ENCODE data around the gene SEC61G. TPM values are rescaled to one million over a fixed set of nuclear protein-coding genes. Genes with fewer than 3 reads are reported as not detected.

SEC61G gene
- total and polyA plus RNA-seq, 2 of the 4 experiments (the other 2 are of a cell fraction): 387 to 685 TPM

DNA sequence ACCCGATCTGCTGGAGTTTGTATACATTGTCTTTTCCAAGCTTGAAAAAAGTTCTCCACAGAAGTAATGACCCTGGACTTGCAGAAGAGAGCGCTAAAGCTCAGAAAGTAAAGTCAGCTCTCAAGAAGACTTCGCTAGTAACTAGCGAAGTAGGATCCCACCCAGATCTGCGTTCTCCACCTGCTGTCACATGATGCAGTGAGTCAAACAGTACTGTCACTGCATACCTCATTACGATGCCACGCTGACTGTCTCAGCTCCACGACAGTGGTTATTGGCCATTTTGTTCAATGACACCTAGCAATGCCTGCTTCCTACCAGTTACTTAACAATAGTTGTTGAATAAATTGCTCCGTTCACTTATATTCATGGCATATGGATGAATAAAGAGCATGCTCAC, 29.7 kb upstream of the SEC61G start:
- peak overlapping the region; percentile 1; the same call in 1 of the 3 replicates for H2BK15ac ChIP-seq (ENCODE audit: low read depth, low read length)
- H4K20me1 ChIP-seq (ENCODE audit: insufficient read depth, low read length): no peaks in the 10 kb centered on the region
- H3K27me3 ChIP-seq (ENCODE audit: control insufficient read depth, insufficient read depth, low read length): no peaks in the 10 kb centered on the region
- H3K9ac ChIP-seq (ENCODE audit: low read depth, low read length): no peak overlapping the region
- H3K4me2 ChIP-seq (ENCODE audit: low read depth, low read length): peak overlapping the region; percentile 95
- peak overlapping the region; percentile 32; the same call in 1 of the 2 replicates for H2BK120ac ChIP-seq (ENCODE audit: low read depth, low read length)
- H3K27ac ChIP-seq (ENCODE audit: insufficient read depth, low read length): no peak overlapping the region
- no peak overlapping the region for H4K5ac ChIP-seq (ENCODE audit: low read depth, low read length)
- H3K23ac ChIP-seq (ENCODE audit: low read depth, low read length): no peak overlapping the region
- 3% methylated on average over 5 of the region's 9 CpGs; no CpG with 5 or more reads in 1 of the 2 experiments for WGBS, 2 experiments (ENCODE audit: extremely low coverage in 2 of 2, insufficient read length in 1 of 2)
- intact Hi-C loops (cut with micrococcal nuclease) (loop anchor here (1.0 to 2.0 kb wide), 4 partner anchors 51 to 467 kb away; partner anchors contain the start of gene EGFR), in situ Hi-C loops (cut with MboI; ENCODE audit: low sequenced_read_pairs) (loop anchor here (10.0 to 25.0 kb wide), 2 partner anchors 226 to 374 kb away; partner anchors contain the start of gene EGFR), dilution Hi-C loops (cut with HindIII; ENCODE audit: low sequenced_read_pairs, unreplicated experiment) (no loop called here)
- H3K56ac ChIP-seq (ENCODE audit: extremely low read depth, insufficient read depth, low read length): no peak overlapping the region
- POLR2A ChIA-PET (ENCODE audit: unreplicated experiment): no interaction called here
- DNase-seq (peak; percentile 96), ATAC-seq (ENCODE audit: low read depth) (peak; percentile 98)
- H2BK5ac ChIP-seq (ENCODE audit: low read depth, low read length, poor library complexity, severe bottlenecking): no peak overlapping the region
- H4K91ac ChIP-seq (ENCODE audit: insufficient read depth, low read depth, low read length): no peak overlapping the region
- no peak overlapping the region for H3K18ac ChIP-seq (ENCODE audit: low read depth, low read length)
- BruUV-seq (replicated peaks): no TSS peak
- no peaks in the 10 kb centered on the region for H3K36me3 ChIP-seq (ENCODE audit: control insufficient read depth, insufficient read depth, low read length)
- peaks cover 6% of the 10 kb centered on the region for H3K9me1 ChIP-seq (ENCODE audit: insufficient read depth, low read length)
- CTCF ChIA-PET: interaction anchor here (0.6 to 3.8 kb wide), 14 partner anchors 9 to 467 kb away, joined by 3 to 29 read pairs (median 4); no protein-coding TSS in a partner anchor
- no peaks in the 10 kb centered on the region for H3K9me3 ChIP-seq (ENCODE audit: control insufficient read depth, insufficient read depth, low read length)
- H3K14ac ChIP-seq (replicated peaks; ENCODE audit: low read depth, low read length): 0 out of 2 replicates have a peak overlapping the region, but pooled peaks have one; percentile 27
- no peak overlapping the region for H2AK9ac ChIP-seq (replicated peaks; ENCODE audit: low read depth, low read length, poor library complexity)
- H3K4me3 ChIP-seq (ENCODE audit: insufficient read depth, low read depth, low read length): no peak overlapping the region; the same call in 1 of the 2 replicates
- 0 out of 4 replicates have a peak overlapping the region, but pooled peaks of 1 of the 2 experiments have one; percentile 30 for H4K8ac ChIP-seq (ENCODE audit: low read depth in 2 of 2, low read length in 2 of 2)
- peak overlapping the region; percentile 53 for H2AK5ac ChIP-seq (ENCODE audit: low read depth, low read length)
- H3K4me1 ChIP-seq (ENCODE audit: control insufficient read depth, insufficient read depth, low read length): peaks cover 2% of the 10 kb centered on the region; the same call in 1 of the 2 replicates
- peak overlapping the region; percentile 64 for H3K4ac ChIP-seq (ENCODE audit: low read depth, low read length)
- peak overlapping the region; percentile 84 for H2AFZ ChIP-seq (replicated peaks; ENCODE audit: low read length, poor library complexity)
- peak overlapping the region; percentile 44; the same call in 1 of the 2 replicates for H2BK20ac ChIP-seq (ENCODE audit: low read depth, low read length)
- H3K79me1 ChIP-seq (ENCODE audit: low read depth in 1 of 2, low read length in 2 of 2): no peaks in the 10 kb centered on the region
- TF ChIP-seq CHD1 (IDR thresholded peaks at IDR 0.05; ENCODE audit: low read depth, low read length): 0 out of 2 replicates have a peak, but pooled peaks have one; percentile 61
- TF ChIP-seq, protein P1, sequence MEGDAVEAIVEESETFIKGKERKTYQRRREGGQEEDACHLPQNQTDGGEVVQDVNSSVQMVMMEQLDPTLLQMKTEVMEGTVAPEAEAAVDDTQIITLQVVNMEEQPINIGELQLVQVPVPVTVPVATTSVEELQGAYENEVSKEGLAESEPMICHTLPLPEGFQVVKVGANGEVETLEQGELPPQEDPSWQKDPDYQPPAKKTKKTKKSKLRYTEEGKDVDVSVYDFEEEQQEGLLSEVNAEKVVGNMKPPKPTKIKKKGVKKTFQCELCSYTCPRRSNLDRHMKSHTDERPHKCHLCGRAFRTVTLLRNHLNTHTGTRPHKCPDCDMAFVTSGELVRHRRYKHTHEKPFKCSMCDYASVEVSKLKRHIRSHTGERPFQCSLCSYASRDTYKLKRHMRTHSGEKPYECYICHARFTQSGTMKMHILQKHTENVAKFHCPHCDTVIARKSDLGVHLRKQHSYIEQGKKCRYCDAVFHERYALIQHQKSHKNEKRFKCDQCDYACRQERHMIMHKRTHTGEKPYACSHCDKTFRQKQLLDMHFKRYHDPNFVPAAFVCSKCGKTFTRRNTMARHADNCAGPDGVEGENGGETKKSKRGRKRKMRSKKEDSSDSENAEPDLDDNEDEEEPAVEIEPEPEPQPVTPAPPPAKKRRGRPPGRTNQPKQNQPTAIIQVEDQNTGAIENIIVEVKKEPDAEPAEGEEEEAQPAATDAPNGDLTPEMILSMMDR (conservative IDR thresholded peaks at IDR 0.05; ENCODE audit: low read depth, low read length): peak; percentile 96
- 0 out of 2 replicates have a peak, but pooled peaks have one; percentile 44 for TF ChIP-seq FOS (IDR thresholded peaks at IDR 0.05; ENCODE audit: low read depth, low read length)
- TF ChIP-seq BHLHE40 (IDR thresholded peaks at IDR 0.05; ENCODE audit: low read depth, low read length): peak; percentile 32; the same call in 1 of the 2 replicates
- no peak for TF ChIP-seq NFE2L2 (IDR thresholded peaks at IDR 0.05; ENCODE audit: low read depth, low read length)
- no peak for TF ChIP-seq CEBPB (IDR thresholded peaks at IDR 0.05; ENCODE audit: low read depth, low read length)
- peak; percentile 92 for TF ChIP-seq SMC3 (IDR thresholded peaks at IDR 0.05; ENCODE audit: low read depth, low read length)
- TF ChIP-seq RFX5 (IDR thresholded peaks at IDR 0.05; ENCODE audit: low read depth, low read length): no peak
- TF ChIP-seq POLR2A (IDR thresholded peaks at IDR 0.05; ENCODE audit: low read depth, low read length): peak; percentile 46; the same call in 1 of the 2 replicates
- no peak; the same call in 1 of the 2 replicates for TF ChIP-seq MXI1 (IDR thresholded peaks at IDR 0.05; ENCODE audit: borderline replicate concordance, low read depth, low read length)
- peak; percentile 96 for TF ChIP-seq RAD21 (IDR thresholded peaks at IDR 0.05; ENCODE audit: low read length)
- TF ChIP-seq, protein P2, sequence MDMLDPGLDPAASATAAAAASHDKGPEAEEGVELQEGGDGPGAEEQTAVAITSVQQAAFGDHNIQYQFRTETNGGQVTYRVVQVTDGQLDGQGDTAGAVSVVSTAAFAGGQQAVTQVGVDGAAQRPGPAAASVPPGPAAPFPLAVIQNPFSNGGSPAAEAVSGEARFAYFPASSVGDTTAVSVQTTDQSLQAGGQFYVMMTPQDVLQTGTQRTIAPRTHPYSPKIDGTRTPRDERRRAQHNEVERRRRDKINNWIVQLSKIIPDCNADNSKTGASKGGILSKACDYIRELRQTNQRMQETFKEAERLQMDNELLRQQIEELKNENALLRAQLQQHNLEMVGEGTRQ (IDR thresholded peaks at IDR 0.05; ENCODE audit: low read depth, low read length): peak; percentile 93
- peak; percentile 87 for TF ChIP-seq RCOR1 (IDR thresholded peaks at IDR 0.05; ENCODE audit: insufficient replicate concordance, low read length)
- TF ChIP-seq, protein P3, sequence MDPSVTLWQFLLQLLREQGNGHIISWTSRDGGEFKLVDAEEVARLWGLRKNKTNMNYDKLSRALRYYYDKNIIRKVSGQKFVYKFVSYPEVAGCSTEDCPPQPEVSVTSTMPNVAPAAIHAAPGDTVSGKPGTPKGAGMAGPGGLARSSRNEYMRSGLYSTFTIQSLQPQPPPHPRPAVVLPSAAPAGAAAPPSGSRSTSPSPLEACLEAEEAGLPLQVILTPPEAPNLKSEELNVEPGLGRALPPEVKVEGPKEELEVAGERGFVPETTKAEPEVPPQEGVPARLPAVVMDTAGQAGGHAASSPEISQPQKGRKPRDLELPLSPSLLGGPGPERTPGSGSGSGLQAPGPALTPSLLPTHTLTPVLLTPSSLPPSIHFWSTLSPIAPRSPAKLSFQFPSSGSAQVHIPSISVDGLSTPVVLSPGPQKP (IDR thresholded peaks at IDR 0.05; ENCODE audit: borderline replicate concordance, low read depth, low read length): no peak
- TF ChIP-seq MAZ (IDR thresholded peaks at IDR 0.05; ENCODE audit: borderline replicate concordance, low read depth, low read length): no peak

Data from IMR-90 (cell line).